ENCODE data around the gene COG5.

DNA sequence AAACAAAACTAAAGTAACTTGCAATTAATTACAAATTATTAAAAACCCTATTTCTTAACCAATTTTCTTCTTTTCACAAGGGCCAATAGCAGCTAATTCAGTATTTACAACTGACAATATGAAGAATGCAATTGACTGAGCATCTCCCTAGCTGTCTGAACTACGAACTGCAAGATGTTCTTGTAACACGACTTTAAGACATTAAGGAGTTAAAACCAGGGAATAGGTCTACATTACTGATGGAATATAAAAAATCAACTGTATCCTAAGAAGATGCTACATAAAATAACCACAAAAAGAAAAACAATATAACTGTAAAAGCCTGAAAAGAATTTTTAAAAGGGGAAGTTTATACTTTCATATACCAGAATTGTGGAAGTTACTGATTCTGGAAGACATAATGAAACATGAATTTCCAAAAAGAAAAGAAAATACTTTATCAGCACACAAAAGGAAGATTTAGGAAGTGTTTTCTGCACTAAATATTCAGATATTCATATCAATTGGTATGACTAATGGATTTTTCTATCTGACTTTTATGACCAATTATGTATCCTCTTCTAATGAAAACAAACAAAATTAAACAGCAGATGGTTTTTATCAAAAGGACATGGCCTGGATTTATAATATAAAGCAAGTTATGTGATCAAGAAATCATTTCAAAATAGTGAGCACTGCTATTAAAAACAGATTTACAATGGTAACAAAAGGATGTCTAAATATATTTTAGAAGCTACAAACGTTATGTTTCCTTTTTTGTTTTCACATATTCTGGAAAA is 92.2 kb downstream of the COG5 start:
- TF ChIP-seq SUZ12 (IDR thresholded peaks at IDR 0.05; ENCODE audit: extremely low read depth, insufficient read depth, insufficient read length) (no peak), ZNF274 (IDR thresholded peaks at IDR 0.05; ENCODE audit: low read depth, low read length) (no peak)

Data from NT2/D1 (cell line).